Measurements from ENCODE around the gene OR2J3. TPM values are rescaled to one million over a fixed set of nuclear protein-coding genes. Genes with fewer than 3 reads are reported as not detected.

OR2J3 gene
- total RNA-seq, 2 experiments from 2014 or later, result not detected

- no peaks in the 10 kb centered on the region for H3K4me1 ChIP-seq (ENCODE audit: insufficient read depth, low read length, poor library complexity, severe bottlenecking)
- H4K20me1 ChIP-seq (ENCODE audit: insufficient read depth, low read length), result no peaks in the 10 kb centered on the region
- no peaks in the 10 kb centered on the region for H3K9me2 ChIP-seq (ENCODE audit: insufficient read depth, low read length)
- H3K27ac ChIP-seq (ENCODE audit: low read depth, low read length, poor library complexity, severe bottlenecking), result no peak overlapping the region
- no peak for DNase-seq (ENCODE audit: low spot score)
- no peaks in the 10 kb centered on the region for H3K36me3 ChIP-seq (ENCODE audit: insufficient read depth, low read length)
- no peaks in the 10 kb centered on the region for H3K79me2 ChIP-seq (ENCODE audit: insufficient read depth, low read depth, low read length)
- CTCF ChIA-PET (ENCODE audit: unreplicated experiment), result no interaction called here
- intact Hi-C loops (cut with micrococcal nuclease; ENCODE audit: unreplicated experiment), result no loop called here
- no peaks in the 10 kb centered on the region for H3K9me3 ChIP-seq (ENCODE audit: low read length)
- POLR2A ChIA-PET, result no interaction called here
- BruUV-seq (replicated peaks), result no TSS peak
- no peak overlapping the region for H3K4me2 ChIP-seq (ENCODE audit: low read length)
- no peak overlapping the region for H2AFZ ChIP-seq (ENCODE audit: low read length)
- TF ChIP-seq CTCF (conservative IDR thresholded peaks at IDR 0.05; ENCODE audit: low read length), result no peak
- no peak overlapping the region for H3K4me3 ChIP-seq (ENCODE audit: low read depth, low read length, poor library complexity, severe bottlenecking)
Observed at GRCh38 chr6:29130644-29131043, 22.8 kb downstream of the OR2J3 start.

- Histone ChIP-seq H3K4me3 (ENCODE audit: low read depth, low read length, poor library complexity, severe bottlenecking) (no peak overlapping the region), H3K4me1 (ENCODE audit: insufficient read depth, low read length, poor library complexity, severe bottlenecking) (no peaks in the 10 kb centered on the region), H2AFZ (ENCODE audit: low read length) (no peak overlapping the region), H3K79me2 (ENCODE audit: insufficient read depth, low read depth, low read length) (no peaks in the 10 kb centered on the region), H3K9me2 (ENCODE audit: insufficient read depth, low read length) (no peaks in the 10 kb centered on the region), H4K20me1 (ENCODE audit: insufficient read depth, low read length) (no peaks in the 10 kb centered on the region), H3K27ac (ENCODE audit: low read depth, low read length, poor library complexity, severe bottlenecking) (no peak overlapping the region), H3K4me2 (ENCODE audit: low read length) (no peak overlapping the region), H3K36me3 (ENCODE audit: insufficient read depth, low read length) (no peaks in the 10 kb centered on the region), H3K9me3 (ENCODE audit: low read length) (no peaks in the 10 kb centered on the region)
- no peak for DNase-seq (ENCODE audit: low spot score)
- BruUV-seq (replicated peaks), result no TSS peak
- no peak for TF ChIP-seq CTCF (conservative IDR thresholded peaks at IDR 0.05; ENCODE audit: low read length)
- TF ChIP-seq EZH2phosphoT487 (IDR thresholded peaks at IDR 0.05; ENCODE audit: borderline replicate concordance, low read depth, low read length), result no peak
- POLR2A ChIA-PET, result interaction anchor here (0.6 to 0.7 kb wide), 2 partner anchors 52 to 370 kb away, joined by 3 read pairs; no protein-coding TSS in a partner anchor
- intact Hi-C loops (cut with micrococcal nuclease; ENCODE audit: unreplicated experiment), result no loop called here
- CTCF ChIA-PET (ENCODE audit: unreplicated experiment), result no interaction called here
Observed at GRCh38 chr6:29131691-29132090, 23.8 kb downstream of the OR2J3 start.

- H3K27ac ChIP-seq (ENCODE audit: low read depth, low read length, poor library complexity, severe bottlenecking), result no peak overlapping the region
- H3K4me1 ChIP-seq (ENCODE audit: insufficient read depth, low read length, poor library complexity, severe bottlenecking), result no peaks in the 10 kb centered on the region
- no peak for DNase-seq (ENCODE audit: low spot score)
- H3K4me2 ChIP-seq (ENCODE audit: low read length), result no peak overlapping the region
- peaks cover under 1% of the 10 kb centered on the region; the same call in 1 of the 2 replicates for H3K9me3 ChIP-seq (ENCODE audit: low read length)
- H3K9me2 ChIP-seq (ENCODE audit: insufficient read depth, low read length), result no peaks in the 10 kb centered on the region
- CTCF ChIA-PET (ENCODE audit: unreplicated experiment), result no interaction called here
- BruUV-seq (replicated peaks), result no TSS peak
- no peaks in the 10 kb centered on the region for H3K36me3 ChIP-seq (ENCODE audit: insufficient read depth, low read length)
- H3K79me2 ChIP-seq (ENCODE audit: insufficient read depth, low read depth, low read length), result no peaks in the 10 kb centered on the region
- POLR2A ChIA-PET, result interaction anchor here (1.0 kb wide), 1 partner anchor 14 kb away, joined by 4 read pairs; no protein-coding TSS in a partner anchor
- no peaks in the 10 kb centered on the region for H4K20me1 ChIP-seq (ENCODE audit: insufficient read depth, low read length)
- intact Hi-C loops (cut with micrococcal nuclease; ENCODE audit: unreplicated experiment), result no loop called here
- H2AFZ ChIP-seq (ENCODE audit: low read length), result no peak overlapping the region
- no peak overlapping the region for H3K4me3 ChIP-seq (ENCODE audit: low read depth, low read length, poor library complexity, severe bottlenecking)
- no peak for TF ChIP-seq CTCF (conservative IDR thresholded peaks at IDR 0.05; ENCODE audit: low read length)
- no peak for TF ChIP-seq EZH2phosphoT487 (IDR thresholded peaks at IDR 0.05; ENCODE audit: borderline replicate concordance, low read depth, low read length)
Observed at GRCh38 chr6:29137724-29138123, 29.9 kb downstream of the OR2J3 start.

Measured in OCI-LY7 (cell line).